Measurements from ENCODE around the gene CCNF. TPM values are rescaled to one million over a fixed set of nuclear protein-coding genes. Genes with fewer than 3 reads are reported as not detected.

The CCNF gene
- polyA plus RNA-seq, 1 donor (not counting 4 experiments of a cell fraction or from before 2014, with no cell fraction given) = 3.5 TPM

DNA sequence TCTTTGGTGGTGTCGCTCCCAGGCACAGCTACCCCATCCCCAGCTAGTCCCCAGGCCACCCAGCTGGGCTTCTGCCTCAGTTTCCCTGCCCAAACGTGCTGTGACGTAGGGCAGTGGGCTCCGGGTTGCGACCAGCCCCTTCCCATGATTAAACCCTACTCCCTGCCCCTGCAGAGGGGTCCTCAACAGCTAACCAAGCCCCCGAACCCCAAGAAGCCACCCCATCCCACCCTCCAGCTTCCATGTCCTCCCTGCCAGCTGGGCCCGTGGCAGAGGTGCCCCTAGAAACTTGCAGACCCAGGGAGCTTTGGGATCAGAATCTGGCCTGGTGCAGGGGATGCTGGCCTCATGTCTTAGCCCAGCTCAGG lies 41.0 kb downstream of the CCNF start:
- Histone ChIP-seq H3K4me2 (ENCODE audit: control insufficient read depth, extremely low read depth, insufficient read depth, low read depth, low read length) (no peak overlapping the region), H3K9me1 (ENCODE audit: control insufficient read depth, extremely low read depth, insufficient read depth, low read length) (no peaks in the 10 kb centered on the region), H4K20me1 (ENCODE audit: control insufficient read depth, extremely low read depth, insufficient read depth, low read length) (peaks cover 3% of the 10 kb centered on the region), H2AFZ (ENCODE audit: control insufficient read depth, low read length) (no peak overlapping the region), H3K4me3 (ENCODE audit: control insufficient read depth in 2 of 3, extremely low read depth in 1 of 3, insufficient read depth in 2 of 3, low read depth in 1 of 3, low read length in 3 of 3) (no peak overlapping the region), H3K9ac (ENCODE audit: control insufficient read depth, extremely low read depth, insufficient read depth, low read length) (no peak overlapping the region), H3K36me3 (ENCODE audit: control insufficient read depth in 2 of 2, extremely low read depth in 1 of 2, insufficient read depth in 2 of 2, low read length in 2 of 2) (no peaks in the 10 kb centered on the region), H3K9me3 (ENCODE audit: control insufficient read depth, low read depth, low read length) (no peaks in the 10 kb centered on the region), H3K4me1 (ENCODE audit: control insufficient read depth, extremely low read depth, insufficient read depth, low read length) (peaks cover 11% of the 10 kb centered on the region), H3K79me2 (ENCODE audit: control insufficient read depth, insufficient read depth, low read length) (no peaks in the 10 kb centered on the region), H3K27ac (ENCODE audit: control insufficient read depth, insufficient read depth, low read length) (no peak overlapping the region), H3K27me3 (ENCODE audit: control insufficient read depth, extremely low read depth, insufficient read depth, low read length) (peaks cover 28% of the 10 kb centered on the region)
- no peak for FAIRE-seq
- no peak for DNase-seq (ENCODE audit: low read depth, low spot score)
- no peak for TF ChIP-seq EZH2 (IDR thresholded peaks at IDR 0.05; ENCODE audit: low read length)
- TF ChIP-seq, protein P1, sequence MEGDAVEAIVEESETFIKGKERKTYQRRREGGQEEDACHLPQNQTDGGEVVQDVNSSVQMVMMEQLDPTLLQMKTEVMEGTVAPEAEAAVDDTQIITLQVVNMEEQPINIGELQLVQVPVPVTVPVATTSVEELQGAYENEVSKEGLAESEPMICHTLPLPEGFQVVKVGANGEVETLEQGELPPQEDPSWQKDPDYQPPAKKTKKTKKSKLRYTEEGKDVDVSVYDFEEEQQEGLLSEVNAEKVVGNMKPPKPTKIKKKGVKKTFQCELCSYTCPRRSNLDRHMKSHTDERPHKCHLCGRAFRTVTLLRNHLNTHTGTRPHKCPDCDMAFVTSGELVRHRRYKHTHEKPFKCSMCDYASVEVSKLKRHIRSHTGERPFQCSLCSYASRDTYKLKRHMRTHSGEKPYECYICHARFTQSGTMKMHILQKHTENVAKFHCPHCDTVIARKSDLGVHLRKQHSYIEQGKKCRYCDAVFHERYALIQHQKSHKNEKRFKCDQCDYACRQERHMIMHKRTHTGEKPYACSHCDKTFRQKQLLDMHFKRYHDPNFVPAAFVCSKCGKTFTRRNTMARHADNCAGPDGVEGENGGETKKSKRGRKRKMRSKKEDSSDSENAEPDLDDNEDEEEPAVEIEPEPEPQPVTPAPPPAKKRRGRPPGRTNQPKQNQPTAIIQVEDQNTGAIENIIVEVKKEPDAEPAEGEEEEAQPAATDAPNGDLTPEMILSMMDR (optimal IDR thresholded peaks at IDR 0.05 in 1 of 3, IDR thresholded peaks at IDR 0.05 in 1 of 3, conservative IDR thresholded peaks at IDR 0.05 in 1 of 3; ENCODE audit: extremely low read depth in 1 of 3, insufficient read depth in 2 of 3, low read length in 3 of 3) = no peak
- dilution Hi-C loops (cut with MboI; ENCODE audit: extremely low pct_ligation_motif_present, low sequenced_read_pairs) = no loop called here

DNA sequence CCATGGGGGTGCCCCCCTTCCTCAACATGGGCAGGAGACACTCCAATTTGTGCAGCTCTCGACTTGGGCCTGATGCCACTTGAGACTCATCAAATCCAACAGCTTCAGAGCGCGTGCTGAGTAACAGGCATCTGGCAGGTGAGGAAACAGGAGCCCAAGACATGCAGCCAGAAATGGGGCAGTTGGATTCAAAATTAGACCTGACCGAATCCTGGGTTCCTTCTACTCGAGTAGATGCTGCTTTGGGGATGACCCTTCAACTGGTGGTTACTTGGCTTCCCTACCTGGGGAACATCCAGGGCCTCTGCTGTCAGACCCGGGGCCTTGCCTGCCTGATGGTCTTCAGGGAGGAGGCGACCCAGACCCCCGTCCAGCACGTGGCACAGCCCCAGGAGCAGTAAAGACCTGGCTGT lies 41.4 kb downstream of the CCNF start:
- Histone ChIP-seq H3K79me2 (ENCODE audit: control insufficient read depth, insufficient read depth, low read length) (no peaks in the 10 kb centered on the region), H3K9me3 (ENCODE audit: control insufficient read depth, low read depth, low read length) (no peaks in the 10 kb centered on the region), H3K27ac (ENCODE audit: control insufficient read depth, insufficient read depth, low read length) (no peak overlapping the region), H2AFZ (ENCODE audit: control insufficient read depth, low read length) (no peak overlapping the region), H3K27me3 (ENCODE audit: control insufficient read depth, extremely low read depth, insufficient read depth, low read length) (peaks cover 28% of the 10 kb centered on the region), H3K9me1 (ENCODE audit: control insufficient read depth, extremely low read depth, insufficient read depth, low read length) (no peaks in the 10 kb centered on the region), H3K9ac (ENCODE audit: control insufficient read depth, extremely low read depth, insufficient read depth, low read length) (no peak overlapping the region), H4K20me1 (ENCODE audit: control insufficient read depth, extremely low read depth, insufficient read depth, low read length) (peaks cover 3% of the 10 kb centered on the region), H3K36me3 (ENCODE audit: control insufficient read depth in 2 of 2, extremely low read depth in 1 of 2, insufficient read depth in 2 of 2, low read length in 2 of 2) (no peaks in the 10 kb centered on the region), H3K4me2 (ENCODE audit: control insufficient read depth, extremely low read depth, insufficient read depth, low read depth, low read length) (no peak overlapping the region), H3K4me1 (ENCODE audit: control insufficient read depth, extremely low read depth, insufficient read depth, low read length) (peaks cover 12% of the 10 kb centered on the region), H3K4me3 (ENCODE audit: control insufficient read depth in 2 of 3, extremely low read depth in 1 of 3, insufficient read depth in 2 of 3, low read depth in 1 of 3, low read length in 3 of 3) (no peak overlapping the region)
- DNase-seq (ENCODE audit: low read depth, low spot score) (no peak), FAIRE-seq (peak; percentile 23)
- dilution Hi-C loops (cut with MboI; ENCODE audit: extremely low pct_ligation_motif_present, low sequenced_read_pairs) = no loop called here
- TF ChIP-seq, protein P1 (optimal IDR thresholded peaks at IDR 0.05 in 1 of 3, IDR thresholded peaks at IDR 0.05 in 1 of 3, conservative IDR thresholded peaks at IDR 0.05 in 1 of 3; ENCODE audit: extremely low read depth in 1 of 3, insufficient read depth in 2 of 3, low read length in 3 of 3) = no peak
- peak; percentile 38 for TF ChIP-seq EZH2 (IDR thresholded peaks at IDR 0.05; ENCODE audit: low read length)

Data from keratinocyte (primary cell).